ENCODE measurements around the gene CAVIN2.

The CAVIN2 gene

DNA sequence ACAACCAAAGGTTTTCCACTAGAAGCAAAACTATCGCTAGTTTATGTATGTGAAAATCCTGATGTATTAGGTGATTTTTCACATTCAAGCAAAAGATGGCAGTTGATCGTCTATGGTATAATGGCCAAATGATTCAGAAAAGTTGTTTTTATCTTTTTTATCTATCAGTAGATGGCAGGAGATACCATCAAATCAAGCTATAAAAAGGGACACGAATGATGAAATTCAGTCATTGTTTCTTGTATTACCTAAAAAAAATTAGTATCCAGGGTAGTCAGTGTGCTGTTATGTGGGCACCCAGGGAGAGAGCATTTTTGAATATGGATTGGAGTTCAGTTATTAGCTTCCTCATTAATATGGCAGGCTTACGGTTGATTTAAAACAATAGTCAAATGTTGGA is 22.9 kb upstream of the CAVIN2 start:
- Histone ChIP-seq H3K79me2 (ENCODE audit: insufficient read depth, low read length) (no peaks in the 10 kb centered on the region), H3K9ac (ENCODE audit: low read length) (no peak overlapping the region), H3K4me1 (ENCODE audit: insufficient read depth, low read length, severe bottlenecking) (no peaks in the 10 kb centered on the region), H3K27ac (ENCODE audit: low read depth, low read length, poor library complexity, severe bottlenecking) (no peak overlapping the region), H3K9me2 (ENCODE audit: low read depth, low read length) (no peaks in the 10 kb centered on the region), H3K27me3 (ENCODE audit: insufficient read depth, low read length) (no peaks in the 10 kb centered on the region), H3K36me3 (ENCODE audit: insufficient read depth, low read length) (no peaks in the 10 kb centered on the region), H3K4me3 (ENCODE audit: low read depth, low read length, poor library complexity, severe bottlenecking) (no peak overlapping the region), H2AFZ (ENCODE audit: low read length) (no peak overlapping the region), H3F3A (ENCODE audit: insufficient read depth, low read length) (no peaks in the 10 kb centered on the region), H3K9me3 (ENCODE audit: low read length) (no peaks in the 10 kb centered on the region), H3K4me2 (ENCODE audit: low read length) (no peak overlapping the region), H4K20me1 (ENCODE audit: insufficient read depth, low read length) (no peaks in the 10 kb centered on the region)
- TF ChIP-seq, protein P1, sequence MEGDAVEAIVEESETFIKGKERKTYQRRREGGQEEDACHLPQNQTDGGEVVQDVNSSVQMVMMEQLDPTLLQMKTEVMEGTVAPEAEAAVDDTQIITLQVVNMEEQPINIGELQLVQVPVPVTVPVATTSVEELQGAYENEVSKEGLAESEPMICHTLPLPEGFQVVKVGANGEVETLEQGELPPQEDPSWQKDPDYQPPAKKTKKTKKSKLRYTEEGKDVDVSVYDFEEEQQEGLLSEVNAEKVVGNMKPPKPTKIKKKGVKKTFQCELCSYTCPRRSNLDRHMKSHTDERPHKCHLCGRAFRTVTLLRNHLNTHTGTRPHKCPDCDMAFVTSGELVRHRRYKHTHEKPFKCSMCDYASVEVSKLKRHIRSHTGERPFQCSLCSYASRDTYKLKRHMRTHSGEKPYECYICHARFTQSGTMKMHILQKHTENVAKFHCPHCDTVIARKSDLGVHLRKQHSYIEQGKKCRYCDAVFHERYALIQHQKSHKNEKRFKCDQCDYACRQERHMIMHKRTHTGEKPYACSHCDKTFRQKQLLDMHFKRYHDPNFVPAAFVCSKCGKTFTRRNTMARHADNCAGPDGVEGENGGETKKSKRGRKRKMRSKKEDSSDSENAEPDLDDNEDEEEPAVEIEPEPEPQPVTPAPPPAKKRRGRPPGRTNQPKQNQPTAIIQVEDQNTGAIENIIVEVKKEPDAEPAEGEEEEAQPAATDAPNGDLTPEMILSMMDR (IDR thresholded peaks at IDR 0.05; ENCODE audit: low read length) = no peak
- TF ChIP-seq EZH2 (IDR thresholded peaks at IDR 0.05; ENCODE audit: borderline replicate concordance, low read length) = no peak

DNA sequence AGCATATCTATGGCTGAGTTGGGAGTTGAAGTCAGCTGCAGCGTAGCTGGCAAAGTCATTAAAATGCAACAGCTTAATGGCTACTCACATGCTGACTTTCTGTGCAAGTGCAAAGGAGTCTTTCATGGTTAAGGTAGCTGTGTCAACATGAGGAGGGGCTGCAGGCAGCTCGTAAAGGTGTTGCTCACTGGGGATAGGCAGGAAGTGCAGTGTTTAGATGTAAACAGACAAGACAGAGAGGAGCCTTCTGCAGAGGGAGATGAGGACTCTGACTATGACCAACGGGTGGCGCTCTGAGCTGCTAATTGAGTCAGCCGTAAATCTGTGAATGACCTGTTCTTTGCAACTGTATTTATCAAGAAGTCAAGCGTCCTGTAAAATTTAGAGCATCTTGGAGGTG is 22.3 kb upstream of the CAVIN2 start:
- Histone ChIP-seq H4K20me1 (ENCODE audit: insufficient read depth, low read length) (no peaks in the 10 kb centered on the region), H2AFZ (ENCODE audit: low read length) (no peak overlapping the region), H3K4me3 (ENCODE audit: low read depth, low read length, poor library complexity, severe bottlenecking) (no peak overlapping the region), H3K36me3 (ENCODE audit: insufficient read depth, low read length) (no peaks in the 10 kb centered on the region), H3K4me1 (ENCODE audit: insufficient read depth, low read length, severe bottlenecking) (no peaks in the 10 kb centered on the region), H3F3A (ENCODE audit: insufficient read depth, low read length) (no peaks in the 10 kb centered on the region), H3K9ac (ENCODE audit: low read length) (no peak overlapping the region), H3K27ac (ENCODE audit: low read depth, low read length, poor library complexity, severe bottlenecking) (no peak overlapping the region), H3K4me2 (ENCODE audit: low read length) (no peak overlapping the region), H3K9me2 (ENCODE audit: low read depth, low read length) (no peaks in the 10 kb centered on the region), H3K79me2 (ENCODE audit: insufficient read depth, low read length) (no peaks in the 10 kb centered on the region), H3K27me3 (ENCODE audit: insufficient read depth, low read length) (no peaks in the 10 kb centered on the region), H3K9me3 (ENCODE audit: low read length) (no peaks in the 10 kb centered on the region)
- TF ChIP-seq, protein P1 (IDR thresholded peaks at IDR 0.05; ENCODE audit: low read length) = peak; percentile 42; the same call in 1 of the 2 replicates
- TF ChIP-seq EZH2 (IDR thresholded peaks at IDR 0.05; ENCODE audit: borderline replicate concordance, low read length) = no peak

DNA sequence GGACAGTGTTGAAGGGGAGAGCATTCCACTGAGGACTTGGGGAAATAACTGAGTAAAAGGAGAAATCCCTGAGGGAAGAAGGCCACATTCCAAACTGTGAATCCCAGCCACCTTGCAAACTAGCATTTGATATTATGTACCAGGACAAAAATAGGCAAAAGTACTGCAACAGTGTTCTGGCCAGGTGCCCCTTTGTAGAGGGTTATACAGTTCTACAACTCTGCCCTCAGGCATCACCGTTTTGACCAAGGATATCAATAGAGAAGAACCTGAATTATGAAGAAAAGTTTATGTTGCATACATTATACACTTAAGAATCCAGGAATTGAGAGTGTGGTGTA is 20.6 kb upstream of the CAVIN2 start:
- Histone ChIP-seq H3K4me3 (ENCODE audit: low read depth, low read length, poor library complexity, severe bottlenecking) (no peak overlapping the region), H3K4me2 (ENCODE audit: low read length) (no peak overlapping the region), H4K20me1 (ENCODE audit: insufficient read depth, low read length) (no peaks in the 10 kb centered on the region), H3K79me2 (ENCODE audit: insufficient read depth, low read length) (no peaks in the 10 kb centered on the region), H3K27ac (ENCODE audit: low read depth, low read length, poor library complexity, severe bottlenecking) (no peak overlapping the region), H2AFZ (ENCODE audit: low read length) (no peak overlapping the region), H3K27me3 (ENCODE audit: insufficient read depth, low read length) (no peaks in the 10 kb centered on the region), H3K9me2 (ENCODE audit: low read depth, low read length) (no peaks in the 10 kb centered on the region), H3K36me3 (ENCODE audit: insufficient read depth, low read length) (no peaks in the 10 kb centered on the region), H3F3A (ENCODE audit: insufficient read depth, low read length) (no peaks in the 10 kb centered on the region), H3K9me3 (ENCODE audit: low read length) (no peaks in the 10 kb centered on the region), H3K9ac (ENCODE audit: low read length) (no peak overlapping the region), H3K4me1 (ENCODE audit: insufficient read depth, low read length, severe bottlenecking) (no peaks in the 10 kb centered on the region)
- TF ChIP-seq, protein P1 (IDR thresholded peaks at IDR 0.05; ENCODE audit: low read length) = no peak
- no peak for TF ChIP-seq EZH2 (IDR thresholded peaks at IDR 0.05; ENCODE audit: borderline replicate concordance, low read length)

All from OCI-LY1 (cell line).